Measurements from ENCODE around the gene CRCP. TPM values are rescaled to one million over a fixed set of nuclear protein-coding genes. Genes with fewer than 3 reads are reported as not detected.

The CRCP gene
- total RNA-seq, 2 donors from 2014 or later = 37.9 to 48.1 TPM

DNA sequence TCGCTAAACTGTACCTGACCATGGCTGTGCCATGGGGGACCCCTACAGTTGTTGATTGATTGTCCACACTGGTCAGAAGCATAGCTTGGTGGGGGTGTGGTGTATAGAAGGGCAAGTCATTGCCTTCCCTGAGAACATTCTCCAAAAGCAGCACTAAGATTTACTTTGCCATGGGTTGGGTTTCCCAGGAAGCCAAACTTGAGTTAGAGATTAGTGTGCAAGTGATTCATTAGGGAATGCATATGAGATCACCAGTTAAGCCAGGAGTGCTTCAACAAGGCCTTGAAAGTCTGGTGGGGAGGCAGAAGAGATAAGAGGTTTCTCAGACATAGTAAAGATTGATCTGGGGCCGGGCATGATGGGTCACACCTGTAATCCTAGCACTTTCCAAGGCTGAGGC, 69.1 kb downstream of the CRCP start:
- H3K27me3 ChIP-seq (replicated peaks; ENCODE audit: insufficient read depth) = no peaks in the 10 kb centered on the region

DNA sequence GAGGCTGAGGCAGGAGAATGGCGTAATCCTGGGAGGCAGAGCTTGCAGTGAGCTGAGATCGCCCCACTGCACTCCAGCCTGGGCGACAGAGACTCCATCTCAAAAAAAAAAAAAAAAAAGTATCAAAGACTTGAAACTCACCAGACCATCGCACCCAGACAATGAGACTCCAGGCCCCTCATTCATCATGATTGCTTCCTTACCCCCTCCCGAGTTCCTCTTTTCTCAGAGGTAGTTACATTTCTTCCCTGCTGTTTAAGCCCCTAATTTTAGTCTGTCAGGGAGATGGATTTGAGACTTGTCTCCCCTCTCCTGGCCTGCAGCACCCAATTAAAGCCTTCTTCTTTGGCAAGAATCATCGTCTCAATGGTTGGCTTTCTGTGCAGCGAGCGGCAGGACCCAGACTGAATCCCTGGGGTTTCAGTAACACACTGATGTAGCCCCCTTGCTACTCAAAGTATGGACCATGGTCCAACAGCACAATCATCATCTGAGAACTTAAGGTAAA, 71.1 kb downstream of the CRCP start:
- DNase-seq (ENCODE audit: low spot score) = no peak
- Histone ChIP-seq H3K9me3 (no peaks in the 10 kb centered on the region), H3K4me1 (replicated peaks) (no peaks in the 10 kb centered on the region), H3K36me3 (no peaks in the 10 kb centered on the region), H3K4me3 (no peak overlapping the region), H3K27me3 (replicated peaks; ENCODE audit: insufficient read depth) (no peaks in the 10 kb centered on the region), H3K27ac (no peak overlapping the region)
- WGBS = 93% methylated on average over 8 of the region's 8 CpGs
- TF ChIP-seq POLR2A (IDR thresholded peaks at IDR 0.05) = no peak
- intact Hi-C loops (cut with DNase I) = no loop called here

More for the DNA sequence above, 69.1 kb downstream of the CRCP start:
- no peak for TF ChIP-seq POLR2A (IDR thresholded peaks at IDR 0.05)
- TF ChIP-seq CTCF (IDR thresholded peaks at IDR 0.05) = no peak
- TF ChIP-seq POLR2AphosphoS5 (IDR thresholded peaks at IDR 0.05) = no peak
- WGBS = 91% methylated on average over 2 of the region's 2 CpGs
- DNase-seq (ENCODE audit: low spot score) = no peak
- Histone ChIP-seq H3K9me3 (no peaks in the 10 kb centered on the region), H3K4me3 (no peak overlapping the region), H3K4me1 (replicated peaks) (no peaks in the 10 kb centered on the region), H3K36me3 (no peaks in the 10 kb centered on the region), H3K27ac (no peak overlapping the region)
- intact Hi-C loops (cut with DNase I) = no loop called here

DNA sequence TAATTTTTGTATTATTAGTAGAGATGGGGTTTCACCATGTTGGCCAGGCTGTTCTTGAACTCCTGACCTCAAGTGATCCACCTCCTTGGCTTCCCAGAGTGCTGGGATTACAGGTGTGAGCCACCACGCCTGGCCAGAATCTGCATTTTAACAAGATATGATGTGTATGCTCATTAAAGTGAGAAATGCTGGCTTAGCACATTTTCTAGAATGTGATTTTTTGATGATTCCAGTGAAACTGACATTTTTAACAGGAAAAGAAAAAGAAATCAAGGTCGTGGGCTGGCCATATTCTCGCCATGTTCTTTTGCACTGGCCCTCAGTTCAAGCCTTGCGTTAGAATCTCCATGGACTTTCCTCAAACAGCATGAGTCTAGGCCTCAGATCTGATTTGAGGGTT, 72.3 kb downstream of the CRCP start:
- intact Hi-C loops (cut with DNase I) = no loop called here
- no peaks in the 10 kb centered on the region for H3K36me3 ChIP-seq
- H3K4me3 ChIP-seq = no peak overlapping the region
- H3K27me3 ChIP-seq (replicated peaks; ENCODE audit: insufficient read depth) = no peaks in the 10 kb centered on the region
- H3K27ac ChIP-seq = no peak overlapping the region
- WGBS = 93% methylated on average over 4 of the region's 4 CpGs
- H3K4me1 ChIP-seq (replicated peaks) = no peaks in the 10 kb centered on the region
- TF ChIP-seq CTCF (IDR thresholded peaks at IDR 0.05) (no peak), POLR2A (IDR thresholded peaks at IDR 0.05) (no peak), POLR2AphosphoS5 (IDR thresholded peaks at IDR 0.05) (no peak)
- no peak for DNase-seq (ENCODE audit: low spot score)
- H3K9me3 ChIP-seq = no peaks in the 10 kb centered on the region

GRCh38 chr7:66187905-66188304, 73.3 kb downstream of the CRCP start:
- TF ChIP-seq POLR2AphosphoS5 (IDR thresholded peaks at IDR 0.05) (no peak), CTCF (IDR thresholded peaks at IDR 0.05) (no peak), POLR2A (IDR thresholded peaks at IDR 0.05) (no peak)
- Histone ChIP-seq H3K36me3 (no peaks in the 10 kb centered on the region), H3K4me1 (replicated peaks) (no peaks in the 10 kb centered on the region), H3K27ac (no peak overlapping the region), H3K9me3 (no peaks in the 10 kb centered on the region), H3K27me3 (replicated peaks; ENCODE audit: insufficient read depth) (no peaks in the 10 kb centered on the region), H3K4me3 (no peak overlapping the region)
- no peak for DNase-seq (ENCODE audit: low spot score)
- WGBS = 17% methylated on average over 1 of the region's 1 CpG
- intact Hi-C loops (cut with DNase I) = no loop called here

GRCh38 chr7:66188645-66189044, 74.0 kb downstream of the CRCP start:
- Histone ChIP-seq H3K27ac (no peak overlapping the region), H3K27me3 (replicated peaks; ENCODE audit: insufficient read depth) (no peaks in the 10 kb centered on the region), H3K4me1 (replicated peaks) (no peaks in the 10 kb centered on the region), H3K4me3 (no peak overlapping the region), H3K9me3 (no peaks in the 10 kb centered on the region), H3K36me3 (no peaks in the 10 kb centered on the region)
- intact Hi-C loops (cut with DNase I) = no loop called here
- no peak for DNase-seq (ENCODE audit: low spot score)
- TF ChIP-seq POLR2A (IDR thresholded peaks at IDR 0.05) (no peak), CTCF (IDR thresholded peaks at IDR 0.05) (no peak), POLR2AphosphoS5 (IDR thresholded peaks at IDR 0.05) (no peak)
- 95% methylated on average over 2 of the region's 2 CpGs for WGBS
